ENCODE data around the gene DCHS2.

GRCh38 chr4:154519214-154519613, 27.6 kb upstream of the DCHS2 start:
- no peak for TF ChIP-seq POLR2AphosphoS5 (IDR thresholded peaks at IDR 0.05; ENCODE audit: low read depth, low read length)
- no peak for TF ChIP-seq FOXP2 (optimal IDR thresholded peaks at IDR 0.05; ENCODE audit: borderline replicate concordance, extremely low read depth, extremely low read length, insufficient read depth)
